T-helper 9 cell (primary cell): ENCODE measurements around the gene LARP4B.

Source experiments
- DNase-seq: peaks from one replicate; pipeline ENCODE4 v3.0.0-alpha.2; 2020

LARP4B gene

DNA sequence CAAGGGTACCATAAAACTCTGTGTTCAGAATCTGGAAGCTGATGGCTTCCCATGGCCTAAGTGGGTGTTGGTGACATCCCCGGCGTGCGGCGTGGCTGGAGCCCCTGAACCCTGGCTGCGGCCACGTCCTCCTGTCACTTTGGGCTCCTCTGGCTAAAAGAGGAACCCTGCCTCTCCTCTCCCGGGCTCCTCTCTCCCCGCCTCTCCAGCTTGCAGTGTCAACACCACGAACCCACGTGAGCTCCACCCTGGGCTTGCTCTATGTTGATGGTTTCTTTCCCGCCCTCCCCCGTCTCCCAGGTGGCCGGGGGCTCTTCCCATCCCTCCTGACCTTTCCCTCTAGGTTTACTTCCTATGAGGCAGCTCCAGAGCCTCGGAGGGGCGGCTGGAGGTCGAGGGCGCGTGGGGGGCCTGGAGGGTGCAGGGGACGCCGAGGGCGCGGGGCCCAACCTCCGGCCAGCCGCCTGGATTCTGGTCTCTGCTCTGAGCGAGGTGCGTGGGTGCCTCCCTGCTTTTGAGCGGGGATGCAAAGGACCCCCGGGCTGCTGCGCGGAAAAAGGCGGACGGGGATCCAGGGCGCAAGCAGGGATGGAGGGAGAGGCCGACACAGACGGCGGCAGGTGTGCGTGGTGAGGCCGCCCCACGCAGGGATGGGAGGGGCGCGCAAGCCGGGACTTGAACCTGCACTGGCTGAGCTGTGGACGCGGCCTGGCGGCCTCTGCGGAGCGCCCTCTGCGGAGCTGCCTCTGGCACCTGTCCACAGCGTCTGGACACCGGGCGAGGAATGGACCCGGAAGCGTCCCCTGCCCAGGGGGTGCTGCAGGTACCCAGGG, 126.5 kb downstream of the LARP4B start:
- no peak for DNase-seq

DNA sequence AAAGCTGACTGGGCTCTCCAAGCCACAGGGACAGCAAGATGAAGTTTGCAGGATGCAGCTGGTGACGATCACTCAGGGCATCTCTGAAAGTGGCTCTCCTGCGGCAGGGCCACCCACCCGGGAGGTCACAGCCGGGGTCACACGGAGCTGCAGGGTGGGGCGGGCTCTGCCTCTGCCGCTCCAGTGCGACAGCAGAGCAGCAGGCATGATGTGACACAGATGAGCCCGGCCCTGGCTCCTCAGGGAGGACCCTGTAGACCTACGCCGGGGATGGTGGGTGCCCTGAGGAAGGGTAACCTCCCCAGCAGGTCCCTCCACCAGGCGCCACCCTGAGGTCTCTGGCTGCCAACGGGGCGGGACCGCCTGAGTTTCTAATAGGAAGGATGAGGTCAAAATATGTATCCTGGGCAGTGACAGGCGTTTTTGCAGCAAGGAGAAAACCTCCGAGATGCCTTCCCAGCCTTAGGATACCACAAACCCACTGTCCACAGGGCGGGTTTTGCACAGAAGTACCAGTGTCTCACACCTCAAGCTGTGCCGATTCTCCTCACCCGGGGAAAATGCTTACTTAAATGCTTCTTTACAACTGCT, 127.2 kb downstream of the LARP4B start:
- DNase-seq, result no peak

DNA sequence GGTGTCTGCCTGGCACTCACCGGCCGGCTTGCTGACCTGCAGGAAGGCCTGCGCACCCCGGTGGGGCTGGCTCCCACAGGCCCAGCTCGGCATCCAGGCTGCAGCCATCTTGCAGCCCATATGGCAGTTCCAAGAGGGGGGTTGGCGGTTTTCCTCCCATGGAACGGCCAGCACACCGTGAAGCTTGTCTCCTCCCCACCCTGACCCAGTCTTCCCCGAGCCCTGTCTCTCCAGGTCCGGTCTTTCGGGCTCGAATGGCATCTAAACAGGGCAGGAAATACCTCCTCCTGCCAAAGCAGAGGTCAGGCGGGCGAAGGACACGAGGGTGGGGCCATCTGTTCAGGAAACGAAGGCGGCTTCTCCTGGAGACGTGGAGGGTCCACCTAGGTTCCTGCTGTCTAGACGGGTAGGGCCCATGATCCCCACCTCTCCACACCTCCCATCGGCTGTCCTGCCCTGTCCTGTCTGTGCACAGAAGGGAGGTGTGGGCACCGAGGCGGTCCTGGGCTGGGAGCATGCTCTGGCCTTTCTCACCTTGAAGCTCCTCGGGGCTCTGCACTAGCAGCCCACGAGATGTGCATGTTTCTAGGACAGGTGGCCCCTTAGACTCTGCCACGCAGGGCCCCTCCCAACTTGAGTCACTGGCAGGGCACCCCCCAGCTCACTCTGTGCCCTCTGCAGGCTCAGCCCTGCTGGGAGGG, 128.3 kb downstream of the LARP4B start:
- DNase-seq, result no peak

DNA sequence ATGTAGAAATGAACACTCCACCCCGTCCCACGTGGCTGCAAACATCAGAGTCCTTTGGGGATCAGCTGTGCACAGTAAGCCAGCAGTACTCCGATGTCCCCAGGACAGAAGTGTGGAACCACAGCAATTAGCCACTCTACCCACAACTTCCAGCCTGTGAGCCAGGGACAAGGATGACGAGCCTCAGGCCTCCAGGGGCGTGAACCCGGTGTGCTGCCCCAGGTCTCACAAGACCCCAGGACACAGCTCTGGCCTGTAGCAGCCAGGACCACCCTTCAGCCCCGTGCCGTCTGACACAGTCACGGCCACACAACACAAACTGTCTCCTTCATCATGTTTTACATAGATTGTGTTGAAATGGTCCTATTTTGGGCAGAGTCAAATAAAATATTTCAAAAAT, 129.0 kb downstream of the LARP4B start:
- DNase-seq, result no peak

DNA sequence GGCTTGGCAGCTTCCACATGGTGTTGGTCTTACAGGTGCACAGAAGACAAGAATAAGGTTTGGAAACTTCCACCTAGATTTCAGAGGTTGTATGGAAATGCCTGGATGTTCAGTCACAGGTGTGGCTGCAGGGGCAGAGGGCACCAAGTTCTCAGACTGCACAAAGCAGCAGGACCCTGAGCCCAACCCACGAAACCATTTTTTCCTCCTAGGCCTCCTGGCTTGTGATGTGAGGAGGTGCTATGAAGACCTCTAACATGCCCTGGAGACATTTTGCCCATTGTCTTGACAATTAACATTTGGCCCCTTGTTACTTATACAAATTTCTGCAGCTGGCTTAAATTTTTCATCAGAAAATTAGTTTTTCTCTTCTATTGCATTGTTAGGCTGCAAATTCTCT, 134.3 kb downstream of the LARP4B start:
- no peak for DNase-seq

DNA sequence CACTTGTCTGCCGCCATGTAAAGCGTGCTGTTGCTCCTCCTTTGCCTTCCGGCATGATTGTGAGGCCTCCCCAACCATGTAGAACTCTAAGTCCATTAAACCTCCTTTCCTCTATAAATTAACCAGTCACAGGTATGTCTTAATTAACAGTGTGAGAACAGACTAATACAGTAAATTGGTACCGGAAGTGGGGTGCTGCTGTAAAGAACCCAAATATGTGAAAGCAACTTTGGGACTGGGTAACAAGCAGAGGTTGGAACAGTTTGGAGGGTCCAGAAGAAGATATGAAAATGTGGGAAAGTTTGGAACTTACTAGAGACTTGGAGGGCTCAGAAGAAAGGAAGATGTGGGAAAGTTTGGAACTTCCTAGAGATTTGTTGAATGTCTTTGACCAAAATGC, 135.3 kb downstream of the LARP4B start:
- DNase-seq, result no peak

DNA sequence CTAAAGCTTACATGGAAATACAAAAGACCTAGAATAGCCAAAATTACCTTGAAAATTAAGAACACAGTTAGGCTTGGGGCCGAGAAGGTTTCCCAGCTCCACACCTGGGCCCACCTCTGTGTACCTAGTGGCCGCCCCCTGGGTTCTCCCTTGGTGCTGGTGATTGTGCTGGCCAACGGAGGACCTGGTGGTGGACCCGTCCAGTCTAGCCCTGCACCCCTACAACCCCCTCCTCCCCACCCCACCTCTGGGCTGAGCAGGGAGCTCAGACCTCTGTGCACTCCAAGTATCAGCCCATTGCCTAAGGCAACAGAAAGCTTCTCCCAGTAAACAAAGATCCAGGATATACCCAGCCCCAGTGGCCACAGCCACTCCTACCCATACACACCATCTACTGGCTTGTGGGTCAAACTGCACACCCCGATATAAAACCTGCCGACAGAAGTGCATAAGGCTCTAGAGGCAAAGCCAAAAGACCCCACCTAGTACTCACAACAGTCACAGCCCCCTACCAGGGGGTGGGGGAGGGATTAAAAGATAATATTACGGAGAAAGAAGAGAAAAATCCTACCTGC, 137.0 kb downstream of the LARP4B start:
- DNase-seq, result no peak

DNA sequence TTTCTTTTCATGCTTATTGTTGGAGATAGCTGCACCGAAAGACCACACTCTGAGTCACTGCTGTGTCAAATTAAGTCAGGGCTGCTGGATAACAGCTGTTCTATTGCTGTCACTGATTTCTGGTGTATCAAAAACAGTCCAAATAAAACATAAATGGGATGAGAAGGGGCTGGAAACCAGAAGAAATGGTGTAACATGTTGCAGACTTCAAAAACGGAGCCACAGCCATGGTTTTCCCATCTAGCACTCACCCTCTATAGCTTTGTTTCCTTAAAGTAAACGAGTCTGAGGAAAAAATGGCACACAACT, 138.8 kb downstream of the LARP4B start:
- no peak for DNase-seq

DNA sequence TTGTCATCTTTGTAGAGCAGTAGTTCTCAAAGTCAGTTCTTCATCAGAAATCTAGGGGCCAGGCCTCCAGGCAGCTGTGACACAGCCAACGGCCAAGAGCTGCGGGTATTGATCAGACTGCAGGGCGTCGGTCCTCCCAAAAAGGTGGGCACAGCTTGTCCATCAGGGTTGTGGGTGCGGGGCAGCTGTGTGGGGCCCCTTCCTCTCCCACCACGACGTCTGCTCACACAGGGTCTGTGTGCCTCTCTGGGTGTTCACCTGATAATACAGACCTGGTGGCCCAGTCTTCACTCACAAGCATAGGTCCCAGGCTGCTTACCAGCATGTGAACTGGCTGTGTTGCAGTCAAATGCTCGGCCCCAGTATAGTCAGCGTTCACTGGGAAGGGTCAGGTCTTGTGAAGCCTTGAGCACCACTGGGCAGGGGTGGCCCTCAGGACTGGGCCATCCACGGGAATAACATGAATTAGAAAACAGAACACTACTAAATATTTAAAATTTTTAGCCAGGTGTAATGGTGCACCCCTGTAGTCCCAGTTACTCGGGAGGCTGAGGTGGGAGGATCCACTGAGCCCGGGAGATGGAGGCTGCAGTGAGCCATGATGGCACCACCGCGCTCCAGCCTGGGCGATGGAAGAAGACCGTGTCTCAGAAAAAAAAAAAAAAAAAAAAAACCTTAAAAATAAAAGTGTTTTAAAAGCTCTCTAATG, 139.3 kb downstream of the LARP4B start:
- DNase-seq, result no peak

DNA sequence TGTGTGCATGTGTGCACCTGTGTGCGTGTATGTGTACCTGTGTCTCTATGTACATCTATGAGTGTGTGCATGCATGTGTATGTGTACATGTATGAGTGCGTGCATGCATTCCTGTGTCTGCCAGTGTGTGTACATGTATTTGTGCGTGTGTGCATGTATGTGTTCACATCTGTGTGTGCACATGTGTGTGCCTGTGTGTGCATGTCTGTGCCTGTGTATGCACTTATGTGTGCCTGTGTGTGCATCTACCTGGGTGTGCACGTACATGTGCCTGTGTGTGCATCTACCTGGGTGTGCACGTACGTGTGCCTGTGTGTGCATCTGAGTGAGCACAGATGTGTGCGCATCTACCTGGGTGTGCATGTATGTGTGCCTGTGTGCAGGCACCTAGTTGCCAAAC, 139.9 kb downstream of the LARP4B start:
- no peak for DNase-seq

DNA sequence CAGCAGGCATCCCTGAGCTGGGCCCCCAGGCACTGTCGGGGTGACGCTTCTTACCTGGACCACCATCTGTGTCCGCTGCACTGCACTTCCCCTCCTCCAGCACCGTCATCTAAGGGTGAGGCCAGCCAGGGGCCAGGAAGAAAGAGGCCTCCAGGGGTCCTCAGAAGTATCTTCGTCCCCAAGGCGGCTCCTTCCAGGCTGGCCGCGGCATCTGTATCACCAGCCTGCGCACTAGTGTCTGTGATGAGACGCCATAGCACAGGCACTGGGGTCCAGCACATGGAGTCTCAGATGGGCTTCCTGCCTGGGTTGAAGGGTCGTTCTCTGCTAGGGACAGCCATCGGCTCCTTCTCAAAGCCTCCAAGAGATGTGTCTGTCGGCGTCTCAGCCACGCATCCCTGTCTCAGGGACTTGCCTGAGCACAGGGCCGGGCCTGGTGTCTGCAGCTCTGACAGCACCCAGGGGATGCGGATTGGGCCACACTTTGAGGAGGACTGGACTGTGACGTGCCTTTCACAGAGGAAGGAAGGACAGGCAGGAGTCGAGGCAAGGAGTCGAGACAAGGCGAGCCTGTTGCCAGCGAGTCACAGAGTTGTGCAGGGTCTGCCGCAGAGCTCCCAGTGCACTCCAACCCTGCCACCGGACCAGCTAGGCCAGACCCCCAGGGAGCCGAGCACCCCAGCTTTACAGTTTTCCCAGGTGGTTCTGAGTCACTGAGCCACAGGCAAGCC, 140.5 kb downstream of the LARP4B start:
- no peak for DNase-seq

DNA sequence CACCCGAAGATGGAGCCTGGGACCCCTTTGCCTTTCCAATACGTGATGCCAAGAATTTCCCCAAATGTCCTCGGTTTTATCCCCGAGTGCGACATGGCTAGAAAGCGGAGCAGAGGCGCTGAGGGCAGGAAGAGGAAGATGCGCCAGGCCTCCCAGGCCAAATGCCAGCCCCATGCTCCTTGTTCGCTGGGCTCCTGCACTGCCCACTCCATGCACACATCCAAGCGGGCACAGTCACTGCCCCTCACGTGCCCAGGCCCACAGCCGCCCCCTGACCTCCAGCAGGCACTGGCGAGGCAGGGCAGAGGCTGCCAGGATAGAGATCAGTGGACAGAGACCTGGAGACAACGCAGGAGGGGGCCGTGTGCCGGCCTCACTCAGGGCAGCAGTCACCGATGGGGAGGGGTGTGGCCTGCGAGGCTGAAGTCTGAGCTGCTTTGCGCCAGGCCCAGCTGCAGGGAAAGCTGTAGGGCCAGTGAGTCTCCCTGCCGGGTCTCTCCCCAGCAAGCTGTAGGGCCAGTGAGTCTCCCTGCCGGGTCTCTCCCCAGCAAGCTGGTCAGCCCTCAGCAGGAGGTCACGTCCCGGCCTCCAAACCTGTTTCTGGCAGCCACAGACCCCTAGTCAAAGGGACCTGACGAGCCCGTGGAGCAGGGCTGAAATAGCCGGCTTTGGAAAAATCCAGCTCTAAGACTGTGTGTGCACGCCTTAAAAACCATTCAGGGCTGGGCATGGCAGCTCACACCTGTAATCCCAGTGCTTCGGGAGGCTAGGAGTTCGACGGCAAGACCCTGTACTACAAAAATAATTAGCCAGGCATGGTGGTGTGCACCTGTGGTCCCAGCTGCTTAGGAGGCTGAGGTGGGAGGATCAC, 141.4 kb downstream of the LARP4B start:
- DNase-seq, result no peak

DNA sequence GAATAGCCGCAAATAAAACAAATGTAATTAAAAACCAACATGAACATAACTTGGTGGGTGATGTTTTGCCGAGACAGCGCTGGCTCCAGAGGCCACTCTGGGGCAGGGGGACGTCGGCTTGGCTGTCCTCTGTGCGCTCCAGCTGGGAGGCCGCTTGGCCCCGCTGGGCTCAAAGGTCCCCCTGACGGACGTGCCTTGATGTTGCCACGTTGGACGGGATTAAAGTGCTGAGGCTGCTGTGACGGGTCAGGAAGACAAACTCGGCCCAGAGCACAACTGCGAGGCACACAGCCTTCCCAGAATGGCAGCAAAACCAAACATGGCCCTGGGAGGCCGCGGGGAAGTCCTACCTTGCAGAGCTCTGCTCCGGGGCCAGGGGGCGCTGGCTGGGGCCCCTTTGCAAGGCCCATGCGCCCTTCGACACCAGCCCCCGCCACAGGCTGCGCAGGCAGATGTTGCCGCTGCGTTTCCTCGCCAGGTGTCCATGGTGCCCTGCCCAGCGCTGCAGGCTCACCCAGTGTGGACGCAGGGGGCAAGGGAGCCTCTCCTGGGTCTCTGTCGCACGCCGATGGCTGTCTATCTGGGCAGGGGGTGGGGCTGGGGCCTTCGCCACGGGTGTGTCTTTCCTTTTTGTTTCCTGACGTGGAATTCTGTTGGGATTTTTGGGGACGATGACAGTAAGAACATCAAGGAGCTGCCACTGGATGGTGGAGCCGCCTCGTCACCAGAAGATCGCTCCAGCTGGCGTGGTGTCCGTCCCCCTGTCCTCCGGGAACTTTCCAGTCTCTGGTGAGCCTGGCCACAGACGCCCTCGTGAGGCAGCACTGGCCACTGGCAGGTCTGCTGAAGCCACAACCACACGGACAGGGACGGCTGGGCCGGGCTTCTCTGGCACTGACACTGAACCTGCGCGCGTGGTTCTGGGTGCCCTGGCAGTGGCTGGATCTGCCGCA, 142.4 kb downstream of the LARP4B start:
- DNase-seq, result no peak

DNA sequence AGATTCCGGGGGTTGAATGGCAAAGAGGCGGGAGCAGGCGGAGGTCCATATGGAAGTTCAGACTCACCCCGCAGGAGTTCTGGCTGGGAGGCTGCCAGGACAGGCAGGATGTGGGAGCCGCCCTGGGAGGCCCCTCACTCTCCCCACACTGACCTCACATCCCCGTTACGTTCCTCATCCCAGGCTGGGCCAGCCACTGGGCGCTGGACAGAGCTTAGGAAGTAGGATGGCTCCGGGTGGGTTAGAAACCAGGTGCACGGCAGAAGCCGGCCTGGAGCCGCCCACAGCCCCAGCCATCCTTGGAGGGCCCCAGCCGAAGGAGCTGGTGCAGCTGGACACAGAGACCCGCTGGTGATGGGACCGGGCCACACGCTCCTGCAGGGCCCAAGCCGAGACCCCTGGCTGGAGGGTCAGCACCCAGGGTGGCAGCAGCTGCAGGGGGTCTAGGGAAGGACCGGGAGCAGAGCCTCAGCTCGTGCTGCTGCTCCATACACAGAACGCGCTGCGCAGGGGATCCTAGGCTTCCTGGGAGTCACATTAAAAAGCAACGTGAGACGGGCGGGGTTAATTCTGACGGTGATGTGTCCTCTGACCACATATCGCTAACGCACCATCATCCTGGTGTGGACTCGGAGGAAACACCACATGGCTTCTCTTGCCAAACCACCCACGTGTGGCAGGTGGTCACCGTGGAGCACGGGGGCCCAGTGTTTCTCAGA, 143.4 kb downstream of the LARP4B start:
- no peak for DNase-seq

DNA sequence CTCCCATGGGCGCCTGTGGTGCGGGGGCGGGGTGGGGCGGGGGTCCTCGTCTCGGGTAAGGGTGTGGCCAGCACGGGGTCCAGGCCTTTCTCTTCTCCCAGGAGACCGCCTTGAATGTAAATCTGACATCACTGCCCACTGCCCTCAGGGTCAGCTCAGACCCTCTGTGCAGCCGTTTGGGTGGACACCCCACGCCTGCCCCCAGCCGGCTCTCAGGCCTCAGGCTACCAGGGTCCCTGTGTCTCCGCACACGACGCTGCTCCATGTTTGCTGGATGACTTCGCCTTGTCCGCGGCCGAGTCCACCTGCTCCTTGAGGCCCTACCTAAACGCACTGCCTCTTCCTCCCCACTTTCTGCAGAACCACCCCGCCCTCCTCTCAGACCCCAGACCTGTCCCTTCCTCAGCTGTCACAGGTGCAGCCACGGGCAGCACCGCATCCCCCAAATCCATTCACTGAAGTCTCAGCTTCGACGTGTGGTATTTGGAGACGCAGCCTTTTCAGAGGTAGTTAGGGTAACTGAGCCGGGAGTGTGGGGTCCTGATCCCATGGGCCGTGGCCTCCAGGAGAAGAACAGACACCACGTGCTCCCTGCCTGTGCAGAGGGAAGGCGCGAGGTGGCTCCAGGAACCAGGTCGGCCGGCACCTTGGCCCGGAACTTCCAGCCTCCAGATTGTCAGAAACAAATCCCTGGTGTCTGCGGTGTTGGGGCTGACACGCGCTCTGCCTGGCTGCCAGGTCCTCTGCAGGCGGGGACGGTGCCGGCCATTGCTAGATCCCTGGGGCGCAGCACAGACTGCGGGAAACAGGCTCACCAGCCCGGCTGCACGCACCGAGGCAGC, 144.7 kb downstream of the LARP4B start:
- DNase-seq, result no peak

DNA sequence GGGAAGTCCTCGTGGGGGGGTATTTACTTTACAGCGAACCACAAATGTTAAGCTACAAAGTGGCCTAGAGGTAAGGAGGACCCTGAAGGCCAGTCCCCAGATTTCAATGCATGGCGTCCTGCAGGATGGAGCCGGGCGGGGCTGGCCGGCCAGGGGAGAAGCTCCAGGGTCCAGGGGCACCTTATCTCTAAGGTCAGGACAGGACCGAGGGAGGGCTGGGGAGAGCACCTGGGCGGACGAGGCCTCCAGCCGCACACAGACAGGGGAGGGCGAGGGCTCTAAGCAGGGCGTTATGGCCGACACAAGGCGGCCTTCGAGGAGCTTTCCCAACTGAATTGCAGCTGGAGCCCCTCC, 145.7 kb downstream of the LARP4B start:
- no peak for DNase-seq

DNA sequence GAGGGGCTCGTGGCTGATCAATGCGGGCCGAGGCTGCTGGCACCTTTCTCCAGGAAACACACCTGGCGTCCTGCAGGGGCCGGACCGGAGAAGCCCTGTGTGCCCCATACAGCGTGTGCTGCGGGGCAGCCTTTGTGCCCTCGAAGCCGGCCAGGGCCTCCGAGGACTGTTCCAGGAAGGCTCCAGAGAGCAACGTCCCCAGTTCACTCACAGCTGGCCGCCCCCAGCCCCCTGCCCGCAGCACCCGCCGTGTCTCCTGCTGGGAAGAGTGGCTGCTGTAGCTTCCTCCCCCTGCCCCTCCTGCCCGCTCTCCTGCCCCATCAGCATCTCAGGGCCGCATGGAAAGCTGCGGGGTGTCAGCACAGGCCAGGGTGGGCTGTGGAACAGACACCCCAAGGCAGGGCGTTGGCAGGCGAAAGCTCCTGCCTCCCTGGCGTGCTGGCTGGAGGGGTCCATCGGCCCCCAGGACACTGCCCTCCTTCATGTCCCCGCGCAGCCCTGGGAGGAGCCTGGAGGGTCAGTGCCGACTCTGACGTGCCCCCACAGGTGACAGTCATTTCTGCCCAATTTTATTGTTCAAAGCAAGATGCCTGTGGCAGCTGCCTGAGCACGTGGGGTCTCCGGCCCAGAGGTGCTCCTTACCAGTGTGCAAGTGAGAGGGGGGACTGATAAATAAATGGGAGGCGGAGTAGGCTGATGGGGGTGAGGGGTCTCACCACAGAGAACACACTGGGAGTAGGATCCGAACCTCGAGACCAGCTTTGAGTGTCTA, 146.2 kb downstream of the LARP4B start:
- no peak for DNase-seq
